Gastroesophageal sphincter (tissue), 3 donors: ENCODE results near the gene NUDT2.

Experiments used
- POLR2A ChIP-seq, 2 donors: fragments of 450-650 bp; IDR thresholded peaks; one replicate each; pipeline ENCODE4 v1.6.1; 2017; ENCODE audit warnings: antibody characterized with exemption in 2 of 2, mild to moderate bottlenecking in 2 of 2, moderate library complexity in 1 of 2
- POLR2AphosphoS5 ChIP-seq: sonication (generic); formaldehyde crosslinking; IDR thresholded peaks from one replicate; pipeline ENCODE4 v1.6.1; 2017; ENCODE audit warnings: antibody characterized with exemption
- TF ChIP-seq, protein P1 (sequence below), 4 experiments: fragments of 200-600 bp in 2 of 4; fragments of 450-650 bp in 2 of 4; sonication (generic) in 1 of 4; IDR thresholded peaks; one replicate each; pipeline ENCODE4 v1.5.1; 2017 to 2019; ENCODE audit warnings: antibody characterized with exemption in 4 of 4, mild to moderate bottlenecking in 2 of 4, moderate library complexity in 2 of 4

DNA sequence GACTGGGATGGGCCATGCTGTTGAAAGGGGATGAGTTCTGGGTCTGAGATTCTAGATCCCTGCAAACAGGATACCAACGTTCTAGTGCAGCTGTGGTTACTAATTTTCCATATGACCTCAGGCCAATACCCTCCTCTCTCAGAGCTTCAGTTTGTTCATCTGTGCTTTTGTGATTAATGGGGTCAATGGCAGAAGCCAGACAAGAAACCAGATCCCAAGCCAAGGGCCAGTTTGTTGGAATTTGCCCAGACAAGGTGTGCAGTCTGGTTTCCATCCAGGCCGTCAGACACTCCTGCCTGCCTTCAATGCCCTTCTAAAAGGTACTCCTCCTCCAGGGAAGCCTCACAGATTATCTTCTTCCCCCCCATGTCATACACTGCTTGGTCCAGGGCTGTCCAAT lies 35.9 kb downstream of the NUDT2 start:
- no peak for TF ChIP-seq POLR2AphosphoS5
- TF ChIP-seq, protein P1, sequence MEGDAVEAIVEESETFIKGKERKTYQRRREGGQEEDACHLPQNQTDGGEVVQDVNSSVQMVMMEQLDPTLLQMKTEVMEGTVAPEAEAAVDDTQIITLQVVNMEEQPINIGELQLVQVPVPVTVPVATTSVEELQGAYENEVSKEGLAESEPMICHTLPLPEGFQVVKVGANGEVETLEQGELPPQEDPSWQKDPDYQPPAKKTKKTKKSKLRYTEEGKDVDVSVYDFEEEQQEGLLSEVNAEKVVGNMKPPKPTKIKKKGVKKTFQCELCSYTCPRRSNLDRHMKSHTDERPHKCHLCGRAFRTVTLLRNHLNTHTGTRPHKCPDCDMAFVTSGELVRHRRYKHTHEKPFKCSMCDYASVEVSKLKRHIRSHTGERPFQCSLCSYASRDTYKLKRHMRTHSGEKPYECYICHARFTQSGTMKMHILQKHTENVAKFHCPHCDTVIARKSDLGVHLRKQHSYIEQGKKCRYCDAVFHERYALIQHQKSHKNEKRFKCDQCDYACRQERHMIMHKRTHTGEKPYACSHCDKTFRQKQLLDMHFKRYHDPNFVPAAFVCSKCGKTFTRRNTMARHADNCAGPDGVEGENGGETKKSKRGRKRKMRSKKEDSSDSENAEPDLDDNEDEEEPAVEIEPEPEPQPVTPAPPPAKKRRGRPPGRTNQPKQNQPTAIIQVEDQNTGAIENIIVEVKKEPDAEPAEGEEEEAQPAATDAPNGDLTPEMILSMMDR (IDR thresholded peaks at IDR 0.05) = no peak
- TF ChIP-seq POLR2A (IDR thresholded peaks at IDR 0.05) = no peak
